Measurements from ENCODE around the gene SERPINB8.

The SERPINB8 gene

GRCh38 chr18:64032312-64032711 is 62.4 kb downstream of the SERPINB8 start:
- H3K36me3 ChIP-seq (ENCODE audit: control insufficient read depth in 5 of 5, insufficient read depth in 5 of 5, low read length in 5 of 5) = no peaks in the 10 kb centered on the region
- no peak overlapping the region for H3K27ac ChIP-seq (ENCODE audit: low read depth, low read length)
- peaks cover 0 to 6% (median 0%) of the 10 kb centered on the region in 5 donors for H3K27me3 ChIP-seq (ENCODE audit: control insufficient read depth in 5 of 5, insufficient read depth in 4 of 5, low read length in 5 of 5)
- H3K9ac ChIP-seq (ENCODE audit: low read length in 5 of 5) = no peak overlapping the region
- H3K4me1 ChIP-seq (ENCODE audit: control insufficient read depth in 5 of 5, insufficient read depth in 5 of 5, low read length in 5 of 5) = no peaks in the 10 kb centered on the region
- no peak overlapping the region for H3K4me3 ChIP-seq (ENCODE audit: low read depth in 1 of 5, low read length in 5 of 5)
- H3K9me3 ChIP-seq (ENCODE audit: control insufficient read depth in 5 of 5, low read length in 5 of 5) = no peaks in the 10 kb centered on the region

GRCh38 chr18:64037812-64038414 is 68.0 kb downstream of the SERPINB8 start:
- Histone ChIP-seq H3K4me3 (ENCODE audit: low read depth in 1 of 5, low read length in 5 of 5) (no peak overlapping the region), H3K27me3 (ENCODE audit: control insufficient read depth in 5 of 5, insufficient read depth in 4 of 5, low read length in 5 of 5) (peaks cover 0 to 3% (median 0%) of the 10 kb centered on the region in 5 donors), H3K9me3 (ENCODE audit: control insufficient read depth in 5 of 5, low read length in 5 of 5) (peaks cover 0 to 4% (median 0%) of the 10 kb centered on the region in 5 donors), H3K36me3 (ENCODE audit: control insufficient read depth in 5 of 5, insufficient read depth in 5 of 5, low read length in 5 of 5) (no peaks in the 10 kb centered on the region), H3K9ac (ENCODE audit: low read length in 5 of 5) (no peak overlapping the region), H3K27ac (ENCODE audit: low read depth, low read length) (no peak overlapping the region), H3K4me1 (ENCODE audit: control insufficient read depth in 5 of 5, insufficient read depth in 5 of 5, low read length in 5 of 5) (no peaks in the 10 kb centered on the region)
